HepG2 (cell line): Measurements from ENCODE around the gene OBSL1. TPM values are rescaled to one million over a fixed set of nuclear protein-coding genes. Genes with fewer than 3 reads are reported as not detected.

Experiments used
- HNRNPLL ChIP-seq: fragments of 200-400 bp; formaldehyde crosslinking; IDR thresholded peaks from 2 replicates; pipeline ENCODE4 v1.6.1; 2017; ENCODE audit warnings: mild to moderate bottlenecking, low read depth, low read length; ENCODE audit not compliant: poor library complexity, severe bottlenecking
- IKZF1 ChIP-seq: fragments of 450-650 bp; IDR thresholded peaks from 2 replicates; pipeline ENCODE4 v1.7.1; 2016
- KDM4B ChIP-seq: sonication (generic); formaldehyde crosslinking; IDR thresholded peaks from 2 replicates; pipeline ENCODE4 v1.4.0; 2020; ENCODE audit warnings: missing genetic modification reagents
- KLF11 ChIP-seq: IDR thresholded peaks from 2 replicates; pipeline ENCODE4 v1.6.1; 2016; ENCODE audit warnings: missing compliant biosample characterization
- PCBP2 ChIP-seq: fragments of 200-400 bp; formaldehyde crosslinking; optimal IDR thresholded peaks from 2 replicates; pipeline ENCODE3; 2018; ENCODE audit warnings: low read length, low read depth; ENCODE audit not compliant: poor library complexity, severe bottlenecking
- RBAK ChIP-seq: sonication (generic); formaldehyde crosslinking; IDR thresholded peaks from 2 replicates; pipeline ENCODE4 v1.5.1; 2020; ENCODE audit warnings: mild to moderate bottlenecking, missing genetic modification reagents
- RCOR2 ChIP-seq: IDR thresholded peaks from 2 replicates; pipeline ENCODE4 v1.6.1; 2016; ENCODE audit warnings: missing biosample characterization, missing genetic modification reagents
- RFXAP ChIP-seq: sonication (generic); formaldehyde crosslinking; IDR thresholded peaks from 2 replicates; pipeline ENCODE4 v1.4.0; 2020; ENCODE audit warnings: missing genetic modification reagents, borderline replicate concordance
- RXRA ChIP-seq: sonication (generic); formaldehyde crosslinking; IDR thresholded peaks from 2 replicates; pipeline ENCODE4 v1.5.1; 2020; ENCODE audit warnings: missing genetic modification reagents
- SMARCE1 ChIP-seq: fragments of 450-650 bp; IDR thresholded peaks from 2 replicates; pipeline ENCODE4 v1.6.1; 2017; ENCODE audit warnings: borderline replicate concordance
- SMC3 ChIP-seq: IDR thresholded peaks from 2 replicates; pipeline ENCODE4 v1.6.1; 2011; ENCODE audit warnings: low read length, improper control_type of control experiment
- WIZ ChIP-seq: sonication (generic); formaldehyde crosslinking; IDR thresholded peaks from 2 replicates; pipeline ENCODE4 v1.5.1; 2020; ENCODE audit warnings: mild to moderate bottlenecking, missing genetic modification reagents
- ZBTB8A ChIP-seq: sonication (generic); formaldehyde crosslinking; IDR thresholded peaks from 2 replicates; pipeline ENCODE4 v1.4.0; 2020; ENCODE audit warnings: mild to moderate bottlenecking, low read depth, missing genetic modification reagents, borderline replicate concordance
- ZNF225 ChIP-seq: sonication (generic); formaldehyde crosslinking; IDR thresholded peaks from 2 replicates; pipeline ENCODE4 v1.4.0; 2020; ENCODE audit warnings: mild to moderate bottlenecking, missing genetic modification reagents
- ZNF234 ChIP-seq: sonication (generic); formaldehyde crosslinking; conservative IDR thresholded peaks from 2 replicates; pipeline ENCODE4 v1.5.1; 2020; ENCODE audit warnings: mild to moderate bottlenecking, missing genetic modification reagents
- ZNF292 ChIP-seq: sonication (generic); formaldehyde crosslinking; IDR thresholded peaks from 2 replicates; pipeline ENCODE4 v1.8.1; 2022; ENCODE audit warnings: mild to moderate bottlenecking, low read depth, missing genetic modification reagents, borderline replicate concordance
- ZNF329 ChIP-seq: sonication (generic); formaldehyde crosslinking; IDR thresholded peaks from 2 replicates; pipeline ENCODE4 v1.9.0; 2021; ENCODE audit warnings: low read depth, mild to moderate bottlenecking, missing genetic modification reagents
- ZNF414 ChIP-seq: sonication (generic); formaldehyde crosslinking; IDR thresholded peaks from 2 replicates; pipeline ENCODE4 v1.5.0; 2020; ENCODE audit warnings: missing genetic modification reagents
- ZNF431 ChIP-seq: sonication (generic); formaldehyde crosslinking; IDR thresholded peaks from 2 replicates; pipeline ENCODE4 v1.9.0; 2022; ENCODE audit warnings: missing genetic modification reagents, low read depth, mild to moderate bottlenecking, borderline replicate concordance
- ZNF552 ChIP-seq: sonication (generic); formaldehyde crosslinking; IDR thresholded peaks from 2 replicates; pipeline ENCODE4 v1.9.0; 2022; ENCODE audit warnings: missing genetic modification reagents, mild to moderate bottlenecking, borderline replicate concordance
- ZNF577 ChIP-seq: sonication (generic); formaldehyde crosslinking; IDR thresholded peaks from 2 replicates; pipeline ENCODE4 v1.4.0; 2020; ENCODE audit warnings: mild to moderate bottlenecking, low read depth, missing genetic modification reagents, borderline replicate concordance
- ZNF749 ChIP-seq: sonication (generic); formaldehyde crosslinking; IDR thresholded peaks from 2 replicates; pipeline ENCODE4 v1.8.0; 2022; ENCODE audit warnings: mild to moderate bottlenecking, missing genetic modification reagents, moderate library complexity, borderline replicate concordance
- polyA plus RNA-seq, 8 experiments: library from polyadenylated mRNA; depleted of rRNA in 3 of 8; stranded (reverse) in 7 of 8; unstranded in 1 of 8; fragments of >200 nt; fragmentation: Illumina TruSeq in 4 of 8; extraction: Trizol in 4 of 8; gene quantifications; 2 replicates each; pipeline versions ENCODE4 v1.2.1 to v1.2.3, GENCODE V29; 2011 to 2016; ENCODE audit warnings: low read depth in 4 of 8, missing spikeins in 1 of 8, mixed read lengths in 1 of 8; ENCODE audit not compliant: insufficient read depth in 1 of 8
- total RNA-seq, 5 experiments: library from RNA; depleted of rRNA; stranded (reverse); fragments of >200 nt; fragmentation: Illumina TruSeq; extraction: Trizol; gene quantifications; 2 replicates each; pipeline ENCODE4 v1.2.3, GENCODE V29; 2016; ENCODE audit warnings: low read depth in 1 of 5
- TF ChIP-seq, protein P1 (sequence below): sonication (generic); formaldehyde crosslinking; conservative IDR thresholded peaks from 2 replicates; pipeline ENCODE4 v1.5.0; 2020; ENCODE audit warnings: missing genetic modification reagents
- TF ChIP-seq, protein P2 (sequence below): IDR thresholded peaks from 2 replicates; pipeline ENCODE4 v1.6.1; 2018; ENCODE audit warnings: missing genetic modification reagents

Gene OBSL1
- total and polyA plus RNA-seq, 2 of the 13 experiments (the other 11 are each of a cell fraction or from before 2014, with no cell fraction given) = 86.7 to 218 TPM

DNA sequence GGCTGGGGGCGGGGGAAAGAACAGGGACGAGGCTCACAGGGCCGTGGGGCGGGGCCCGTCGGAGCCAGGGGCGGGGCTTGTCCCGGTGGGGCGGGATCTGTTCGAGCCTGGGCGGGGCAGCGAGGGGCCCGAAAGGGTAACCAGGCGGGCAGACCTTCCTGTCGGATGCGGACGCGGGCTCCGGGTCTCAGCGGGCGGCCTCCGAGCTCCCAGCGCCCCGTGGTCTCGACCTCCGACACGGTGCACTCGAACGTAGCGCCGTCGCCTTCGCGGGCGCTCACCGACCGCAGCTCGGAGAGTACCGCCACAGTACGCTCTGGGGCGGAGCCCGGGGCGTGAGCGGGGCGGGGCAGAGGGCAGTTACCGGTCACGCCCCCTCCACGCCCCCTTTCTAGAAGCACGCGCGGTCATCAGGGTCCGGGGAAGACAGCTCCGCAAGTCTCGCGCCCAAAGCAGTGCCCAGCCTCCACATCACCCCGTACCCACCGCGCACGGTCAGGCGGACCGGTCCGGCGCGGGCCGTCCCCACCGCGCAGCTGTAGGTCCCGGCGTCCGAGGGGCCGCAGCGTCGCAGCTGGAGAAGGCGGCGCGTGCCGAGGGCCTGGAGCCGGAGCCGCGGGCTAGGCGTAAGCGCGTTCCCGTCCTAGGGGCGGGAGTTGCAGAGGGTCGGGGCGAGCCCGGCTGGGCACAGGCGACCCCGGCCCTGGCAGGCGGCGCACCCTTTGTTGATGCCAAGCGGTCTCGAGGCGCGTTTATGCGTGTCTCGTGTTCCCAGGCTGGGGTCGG lies 18.8 kb downstream of the OBSL1 start (continued):
- TF ChIP-seq RCOR2 (CRISPR knock-in tag) = no peak
- no peak; the same call in 1 of the 2 replicates for TF ChIP-seq WIZ (CRISPR knock-in tag)
- peak; percentile 52; the same call in 1 of the 2 replicates for TF ChIP-seq ZNF749 (CRISPR knock-in tag)
- TF ChIP-seq ZNF414 = no peak
- TF ChIP-seq PCBP2 = no peak
- TF ChIP-seq ZNF225 (CRISPR knock-in tag) = peak; percentile 91
- TF ChIP-seq RFXAP = peak; percentile 72; the same call in 1 of the 2 replicates
- peak; percentile 84; the same call in 1 of the 2 replicates for TF ChIP-seq ZNF431 (CRISPR knock-in tag)
- TF ChIP-seq IKZF1 = no peak
- no peak for TF ChIP-seq SMARCE1
- no peak for TF ChIP-seq ZBTB8A (CRISPR knock-in tag)
- TF ChIP-seq KDM4B = 0 out of 2 replicates have a peak, but pooled peaks have one; percentile 20
- peak; percentile 79 for TF ChIP-seq HNRNPLL
- TF ChIP-seq ZNF577 (CRISPR knock-in tag) = no peak
- TF ChIP-seq ZNF552 (CRISPR knock-in tag) = 0 out of 2 replicates have a peak, but pooled peaks have one; percentile 29
- no peak for TF ChIP-seq KLF11 (CRISPR knock-in tag)
- TF ChIP-seq, protein P1, sequence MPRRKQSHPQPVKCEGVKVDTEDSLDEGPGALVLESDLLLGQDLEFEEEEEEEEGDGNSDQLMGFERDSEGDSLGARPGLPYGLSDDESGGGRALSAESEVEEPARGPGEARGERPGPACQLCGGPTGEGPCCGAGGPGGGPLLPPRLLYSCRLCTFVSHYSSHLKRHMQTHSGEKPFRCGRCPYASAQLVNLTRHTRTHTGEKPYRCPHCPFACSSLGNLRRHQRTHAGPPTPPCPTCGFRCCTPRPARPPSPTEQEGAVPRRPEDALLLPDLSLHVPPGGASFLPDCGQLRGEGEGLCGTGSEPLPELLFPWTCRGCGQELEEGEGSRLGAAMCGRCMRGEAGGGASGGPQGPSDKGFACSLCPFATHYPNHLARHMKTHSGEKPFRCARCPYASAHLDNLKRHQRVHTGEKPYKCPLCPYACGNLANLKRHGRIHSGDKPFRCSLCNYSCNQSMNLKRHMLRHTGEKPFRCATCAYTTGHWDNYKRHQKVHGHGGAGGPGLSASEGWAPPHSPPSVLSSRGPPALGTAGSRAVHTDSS = 0 out of 2 replicates have a peak, but pooled peaks have one; percentile 75
- TF ChIP-seq, protein P2, sequence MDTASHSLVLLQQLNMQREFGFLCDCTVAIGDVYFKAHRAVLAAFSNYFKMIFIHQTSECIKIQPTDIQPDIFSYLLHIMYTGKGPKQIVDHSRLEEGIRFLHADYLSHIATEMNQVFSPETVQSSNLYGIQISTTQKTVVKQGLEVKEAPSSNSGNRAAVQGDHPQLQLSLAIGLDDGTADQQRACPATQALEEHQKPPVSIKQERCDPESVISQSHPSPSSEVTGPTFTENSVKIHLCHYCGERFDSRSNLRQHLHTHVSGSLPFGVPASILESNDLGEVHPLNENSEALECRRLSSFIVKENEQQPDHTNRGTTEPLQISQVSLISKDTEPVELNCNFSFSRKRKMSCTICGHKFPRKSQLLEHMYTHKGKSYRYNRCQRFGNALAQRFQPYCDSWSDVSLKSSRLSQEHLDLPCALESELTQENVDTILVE (CRISPR knock-in tag) = no peak
- TF ChIP-seq ZNF292 (CRISPR knock-in tag) = no peak
- peak; percentile 65; the same call in 1 of the 2 replicates for TF ChIP-seq ZNF329 (CRISPR knock-in tag)
- TF ChIP-seq RXRA (CRISPR knock-in tag) = no peak; the same call in 1 of the 2 replicates
- TF ChIP-seq SMC3 = no peak
- TF ChIP-seq ZNF234 = 0 out of 2 replicates have a peak, but pooled peaks have one; percentile 54
- TF ChIP-seq RBAK (CRISPR knock-in tag) = no peak
